CD14-positive monocyte (primary cell): ENCODE measurements around the gene GPR158. TPM values are rescaled to one million over a fixed set of nuclear protein-coding genes. Genes with fewer than 3 reads are reported as not detected.

Experiments
- DNase-seq, 3 donors: peaks; one replicate each; pipeline ENCODE4 v3.0.0-alpha.2; 2011 to 2022
- H2AFZ ChIP-seq: 2 replicates; pipeline ENCODE4 v1.6.0; 2012; ENCODE audit warnings: mild to moderate bottlenecking, low read depth, low read length, inconsistent platforms; ENCODE audit not compliant: insufficient read depth, poor library complexity, severe bottlenecking
- H3K27ac ChIP-seq, 2 donors: 1 replicate in 1 of 2; 2 replicates in 1 of 2; pipeline ENCODE4 v1.5.1; 2012 to 2013; ENCODE audit warnings: low read length in 2 of 2, control low read depth in 1 of 2, inconsistent platforms in 1 of 2, low read depth in 1 of 2, mild to moderate bottlenecking in 1 of 2
- H3K27me3 ChIP-seq, 2 donors: one replicate each; pipeline versions ENCODE4 v1.6.0 to v1.6.1; 2011 to 2013; ENCODE audit warnings: low read length in 2 of 2; ENCODE audit not compliant: control insufficient read depth in 2 of 2, insufficient read depth in 2 of 2
- H3K36me3 ChIP-seq, 2 donors: replicated peaks in 1 of 2; 1 replicate in 1 of 2; 2 replicates in 1 of 2; pipeline versions ENCODE4 v1.5.1 to v1.6.1; 2012 to 2013; ENCODE audit warnings: low read length in 2 of 2, control low read depth in 1 of 2, inconsistent platforms in 1 of 2, mild to moderate bottlenecking in 1 of 2; ENCODE audit not compliant: insufficient read depth in 2 of 2, control insufficient read depth in 1 of 2
- H3K4me1 ChIP-seq, 2 donors: 1 replicate in 1 of 2; 2 replicates in 1 of 2; pipeline versions ENCODE4 v1.5.1 to v1.6.1; 2012 to 2013; ENCODE audit warnings: low read length in 2 of 2, control low read depth in 1 of 2, inconsistent platforms in 1 of 2, mild to moderate bottlenecking in 1 of 2, moderate library complexity in 1 of 2; ENCODE audit not compliant: insufficient read depth in 2 of 2, control insufficient read depth in 1 of 2
- H3K4me2 ChIP-seq: replicated peaks from 2 replicates; pipeline ENCODE3; 2012; ENCODE audit warnings: low read length, moderate library complexity, mild to moderate bottlenecking; ENCODE audit not compliant: poor library complexity, severe bottlenecking; ENCODE audit errors: extremely low read depth
- H3K4me3 ChIP-seq, 3 experiments: fragments of 200-600 bp in 1 of 3; sonication (generic) in 1 of 3; replicated peaks in 1 of 3; 1 replicate in 2 of 3; 2 replicates in 1 of 3; pipeline ENCODE4 v1.5.1; 2011 to 2013; ENCODE audit warnings: low read length in 3 of 3, mild to moderate bottlenecking in 3 of 3, control low read depth in 2 of 3, low read depth in 2 of 3, inconsistent platforms in 1 of 3, moderate library complexity in 1 of 3
- H3K79me2 ChIP-seq: 2 replicates; pipeline ENCODE4 v1.6.0; 2012; ENCODE audit warnings: mild to moderate bottlenecking, control low read depth, inconsistent platforms, low read length, moderate library complexity; ENCODE audit not compliant: insufficient read depth
- H3K9ac ChIP-seq: 2 replicates; pipeline ENCODE4 v1.6.0; 2017; ENCODE audit warnings: low read length, mild to moderate bottlenecking; ENCODE audit not compliant: insufficient read depth, poor library complexity, severe bottlenecking
- H3K9me3 ChIP-seq, 2 donors: replicated peaks in 1 of 2; 1 replicate in 1 of 2; 2 replicates in 1 of 2; pipeline versions ENCODE4 v1.5.1 to v1.6.1; 2012 to 2013; ENCODE audit warnings: low read length in 2 of 2, control low read depth in 1 of 2; ENCODE audit not compliant: control insufficient read depth in 1 of 2, insufficient read depth in 1 of 2
- H4K20me1 ChIP-seq: 2 replicates; pipeline ENCODE4 v1.6.0; 2012; ENCODE audit warnings: mild to moderate bottlenecking, low read length, control low read depth, moderate library complexity; ENCODE audit not compliant: insufficient read depth
- H3K27ac Mint-ChIP-seq, 7 donors: one replicate each; pipeline ENCODE4 v1.8.0; 2020; ENCODE audit warnings: mild to moderate bottlenecking in 7 of 7, mixed read lengths in 7 of 7, moderate library complexity in 6 of 7, inconsistent platforms in 2 of 7
- H3K27me3 Mint-ChIP-seq, 3 donors: one replicate each; pipeline ENCODE4 v1.8.0; 2021 to 2022; ENCODE audit warnings: low read depth in 3 of 3, mild to moderate bottlenecking in 3 of 3, mixed read lengths in 3 of 3, moderate library complexity in 3 of 3, inconsistent platforms in 1 of 3
- H3K36me3 Mint-ChIP-seq, 2 donors: one replicate each; pipeline ENCODE4 v1.8.0; 2020; ENCODE audit warnings: mixed read lengths in 2 of 2, inconsistent platforms in 1 of 2, mild to moderate bottlenecking in 1 of 2
- H3K4me1 Mint-ChIP-seq: one replicate; pipeline ENCODE4 v1.8.0; 2020; ENCODE audit warnings: mild to moderate bottlenecking, mixed read lengths
- H3K4me3 Mint-ChIP-seq, 2 donors: one replicate each; pipeline ENCODE4 v1.8.0; 2020; ENCODE audit warnings: mild to moderate bottlenecking in 2 of 2, mixed read lengths in 2 of 2, moderate library complexity in 1 of 2
- H3K9me3 Mint-ChIP-seq, 7 donors: one replicate each; pipeline ENCODE4 v1.8.0; 2020 to 2022; ENCODE audit warnings: mixed read lengths in 7 of 7, mild to moderate bottlenecking in 6 of 7, moderate library complexity in 6 of 7, inconsistent platforms in 2 of 7
- CTCF ChIP-seq: fragments of 200-600 bp; IDR thresholded peaks from one replicate; pipeline ENCODE4 v1.8.0; 2022; ENCODE audit warnings: antibody characterized with exemption, mild to moderate bottlenecking
- WGBS: methylation state at CpG from one replicate; pipeline ENCODE4 v1.1.5; 2013; ENCODE audit warnings: missing lambda C conversion rate; ENCODE audit not compliant: insufficient coverage; 5-methylcytosine and 5-hydroxymethylcytosine counted together
- intact Hi-C, 2 donors: fragments of 100-400 bp; cut with micrococcal nuclease; formaldehyde crosslinking; loops; one replicate each; pipeline versions ENCODE4 v1.15.0 to v1.15.1; 2023
- polyA minus RNA-seq: library from RNA; depleted of rRNA, polyadenylated mRNA; stranded (reverse); fragments of >200 nt; gene quantifications from 2 replicates; pipeline ENCODE4 v1.2.3, GENCODE V29; 2012
- polyA plus RNA-seq, 3 donors: library from polyadenylated mRNA; depleted of rRNA in 1 of 3; unstranded in 2 of 3; stranded (reverse) in 1 of 3; fragments of 300-500 nt in 2 of 3; fragments of >200 nt in 1 of 3; fragmentation: Illumina TruSeq in 2 of 3; gene quantifications; 1 replicate in 2 of 3; 2 replicates in 1 of 3; pipeline ENCODE4 v1.2.3, GENCODE V29; 2012 to 2021
- total RNA-seq, 12 experiments: library from RNA in 1 of 12; stranded (reverse) in 1 of 12; fragments of 120-200 nt in 1 of 12; gene quantifications; one replicate each; pipeline ENCODE4 v1.2.4 and lab custom pipeline; 2013 to 2026; ENCODE audit warnings: mixed read lengths in 6 of 12, inconsistent platforms in 1 of 12

GPR158 gene
- total RNA-seq (2013): under 0.01 TPM
- polyA plus RNA-seq (not detected), polyA minus RNA-seq (under 0.01 TPM in 1 of 2 replicates, not detected in the other), total RNA-seq (lab: John Stamatoyannopoulos, UW) (0 to 2.0 (median 0.18) reads per million in 11 experiments)

GRCh38 chr10:25174461-25175230, at the start of gene GPR158:
Gene GPR158 (plus strand): TSS chr10:25175001. CDS start chr10:25175421, 420 bp downstream.
- intact Hi-C loops: no loop called here
- Mint-ChIP-seq H3K4me1 (peaks cover 1% of the 10 kb centered on the region), H3K4me3 (peak within 1 kb of the TSS in 1 of 2 donors; percentile 80), H3K9me3 (peaks cover 3 to 25% (median 14%) of the 10 kb centered on the region in 7 donors), H3K27ac (no peak within 1 kb of the TSS), H3K36me3 (no peaks in the 10 kb centered on the region), H3K27me3 (peaks cover 46 to 53% (median 47%) of the 10 kb centered on the region in 3 donors)
- no peaks in the 10 kb centered on the region for H3K4me1 ChIP-seq
- H2AFZ ChIP-seq: no peak within 1 kb of the TSS
- H4K20me1 ChIP-seq: no peaks in the 10 kb centered on the region
- no peaks in the 10 kb centered on the region for H3K79me2 ChIP-seq
- TF ChIP-seq CTCF: no peak
- 1% methylated on average over 82 of the region's 83 CpGs for WGBS
- peaks cover 5 to 34% of the 10 kb centered on the region in 2 donors for H3K9me3 ChIP-seq
- peaks cover 38 to 59% of the 10 kb centered on the region in 2 donors for H3K27me3 ChIP-seq
- DNase-seq: no peak
- no peak within 1 kb of the TSS for H3K27ac ChIP-seq
- peak within 1 kb of the TSS; percentile 46 for H3K4me2 ChIP-seq
- H3K4me3 ChIP-seq: no peak within 1 kb of the TSS
- H3K36me3 ChIP-seq: no peaks in the 10 kb centered on the region
- H3K9ac ChIP-seq: no peak within 1 kb of the TSS

- Mint-ChIP-seq H3K27ac (no peak overlapping the region), H3K4me1 (no peaks in the 10 kb centered on the region), H3K4me3 (no peak overlapping the region), H3K27me3 (peaks cover 0 to 4% (median 0%) of the 10 kb centered on the region in 3 donors), H3K9me3 (peaks cover 0 to 10% (median 3%) of the 10 kb centered on the region in 7 donors), H3K36me3 (no peaks in the 10 kb centered on the region)
- no peak for DNase-seq
- H3K9ac ChIP-seq: no peak overlapping the region
- 80% methylated on average over 2 of the region's 7 CpGs for WGBS
- H3K4me2 ChIP-seq: no peak overlapping the region
- no peaks in the 10 kb centered on the region for H4K20me1 ChIP-seq
- no peak overlapping the region for H3K27ac ChIP-seq
- intact Hi-C loops: no loop called here
- no peaks in the 10 kb centered on the region for H3K27me3 ChIP-seq
- H2AFZ ChIP-seq: no peak overlapping the region
- no peaks in the 10 kb centered on the region for H3K79me2 ChIP-seq
- H3K9me3 ChIP-seq: peaks cover 0 to 4% of the 10 kb centered on the region in 2 donors
- TF ChIP-seq CTCF: no peak
- no peaks in the 10 kb centered on the region for H3K4me1 ChIP-seq
- no peak overlapping the region for H3K4me3 ChIP-seq
- H3K36me3 ChIP-seq: no peaks in the 10 kb centered on the region
These were observed 49.6 kb upstream of the GPR158 start for GRCh38 chr10:25125201-25125611.
